ENCODE results near the gene NAA11.

GRCh38 chr4:79353075-79353474, 27.2 kb upstream of the NAA11 start:
- TF ChIP-seq CTCF (IDR thresholded peaks at IDR 0.05) (no peak), POLR2A (IDR thresholded peaks at IDR 0.05) (no peak)
